Activated CD8-positive, alpha-beta memory T cell treated with anti-CD3 and anti-CD28 coated beads, Interleukin-2, amount 50 U/mL, for 4 hours (primary cell): ENCODE measurements around the gene DSG4.

Experiments used
- DNase-seq: peaks from one replicate; pipeline ENCODE4 v3.0.0-alpha.2; 2020

Gene DSG4

GRCh38 chr18:31409276-31409675, 32.7 kb downstream of the DSG4 start:
- no peak for DNase-seq

GRCh38 chr18:31410716-31411483, 34.3 kb downstream of the DSG4 start:
- DNase-seq, result no peak

GRCh38 chr18:31413137-31413536, 36.6 kb downstream of the DSG4 start:
- DNase-seq, result no peak

DNA sequence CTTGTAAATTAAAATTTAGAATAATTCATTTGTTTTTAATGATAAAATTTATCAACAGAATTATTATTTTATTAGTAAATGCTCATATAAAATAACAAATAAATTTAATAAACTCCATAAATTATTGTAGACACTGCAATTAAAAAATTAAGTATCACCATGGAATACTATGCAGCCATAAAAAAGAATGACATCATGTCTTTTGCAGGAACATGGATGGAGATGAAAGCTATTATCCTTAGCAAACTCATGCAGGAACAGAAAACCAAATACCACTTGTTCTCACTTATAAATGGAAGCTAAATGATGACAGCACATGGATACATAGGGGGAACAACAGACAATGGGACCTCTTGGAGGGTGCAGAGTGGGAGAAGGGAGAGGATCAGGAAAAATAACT, 41.3 kb downstream of the DSG4 start:
- no peak for DNase-seq

DNA sequence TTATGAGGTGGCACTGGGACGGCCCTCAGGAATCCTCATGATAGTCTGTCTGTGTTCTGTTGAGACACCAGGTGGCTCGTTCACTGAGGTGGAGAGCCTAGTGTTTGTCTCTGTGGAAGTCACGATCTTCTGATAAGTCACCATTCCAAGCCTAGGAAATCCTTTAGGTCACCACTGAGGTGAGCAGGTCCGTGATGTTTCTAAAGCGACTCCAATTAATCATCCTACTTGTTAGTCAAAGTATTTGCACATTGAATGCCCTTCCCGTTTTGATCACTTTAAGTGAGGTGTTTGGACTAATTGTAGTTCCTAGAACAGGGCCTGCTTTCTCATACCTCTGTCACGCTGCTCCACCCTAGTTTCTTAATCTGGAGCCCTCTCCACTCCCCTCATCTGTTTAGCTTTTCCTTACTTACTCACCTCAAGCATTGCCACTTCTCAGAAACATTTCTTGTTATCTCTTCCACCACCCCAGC, 42.9 kb downstream of the DSG4 start:
- DNase-seq, result no peak

DNA sequence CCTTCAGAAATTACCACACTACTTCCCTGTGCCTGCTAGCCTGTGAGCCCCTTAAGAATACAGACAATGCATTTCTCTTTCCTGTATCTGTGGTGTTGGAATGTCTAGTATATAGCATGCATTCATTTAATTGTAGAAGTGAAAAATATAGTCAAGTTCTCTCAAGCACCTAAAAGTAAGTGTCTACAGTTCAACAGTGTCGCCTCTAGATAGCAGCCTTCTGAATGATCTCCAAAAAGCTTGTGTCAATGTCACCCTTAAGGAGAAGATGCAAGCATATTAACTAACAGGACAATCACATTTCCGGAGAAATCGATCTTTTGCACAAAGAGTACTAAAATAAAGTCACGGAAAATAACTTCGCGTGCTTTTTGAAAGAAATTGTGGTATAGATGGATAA, 43.5 kb downstream of the DSG4 start:
- no peak for DNase-seq

DNA sequence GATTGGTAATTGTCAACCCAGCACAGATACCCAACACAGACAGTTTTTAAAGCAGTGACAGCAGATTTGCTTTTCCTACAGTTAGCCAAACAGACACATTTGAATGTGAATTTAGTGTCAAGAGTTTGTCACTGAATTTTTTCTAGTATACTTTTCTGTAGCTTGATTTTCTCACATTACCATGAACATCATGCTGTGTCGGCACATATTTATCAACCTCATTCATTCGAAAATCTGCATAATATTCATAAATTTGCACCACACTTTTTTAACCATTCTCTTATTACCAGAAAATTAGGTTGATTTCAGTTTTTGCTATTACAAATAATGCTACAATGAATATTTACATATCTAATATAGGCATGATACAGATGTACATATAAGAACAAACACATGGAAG, 43.9 kb downstream of the DSG4 start:
- DNase-seq, result no peak

DNA sequence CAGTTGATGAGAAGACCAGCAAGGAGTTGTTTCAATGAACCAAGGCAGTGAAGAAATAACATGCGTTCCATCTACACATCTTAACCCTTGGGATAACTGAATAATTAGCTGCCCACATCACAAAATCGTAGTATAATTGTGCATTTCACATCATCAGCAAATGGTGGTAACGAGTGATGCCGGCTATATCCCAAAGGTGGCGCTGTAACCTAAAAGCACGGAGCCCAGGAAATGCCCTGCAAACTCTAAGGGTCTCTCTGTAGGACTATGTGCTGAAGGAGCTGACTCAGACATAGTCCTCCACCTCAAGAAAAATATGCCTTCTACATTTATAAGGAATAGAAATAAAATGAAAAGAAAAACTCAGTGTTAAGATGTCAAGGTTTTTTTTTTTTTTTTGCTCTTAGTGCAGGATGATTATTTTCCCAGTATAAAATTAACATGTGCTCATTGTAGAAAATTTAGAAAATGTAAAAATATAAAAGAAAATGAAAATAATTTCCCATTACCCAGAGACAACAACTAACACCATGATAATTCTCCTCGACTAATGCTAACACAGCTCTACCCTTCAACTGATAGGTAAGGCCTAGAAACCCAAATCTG, 47.9 kb downstream of the DSG4 start:
- DNase-seq, result no peak

- DNase-seq, result no peak
Measured at GRCh38 chr18:31426021-31426420, 49.4 kb downstream of the DSG4 start.

GRCh38 chr18:31426871-31427406, 50.4 kb downstream of the DSG4 start:
- DNase-seq, result no peak

DNA sequence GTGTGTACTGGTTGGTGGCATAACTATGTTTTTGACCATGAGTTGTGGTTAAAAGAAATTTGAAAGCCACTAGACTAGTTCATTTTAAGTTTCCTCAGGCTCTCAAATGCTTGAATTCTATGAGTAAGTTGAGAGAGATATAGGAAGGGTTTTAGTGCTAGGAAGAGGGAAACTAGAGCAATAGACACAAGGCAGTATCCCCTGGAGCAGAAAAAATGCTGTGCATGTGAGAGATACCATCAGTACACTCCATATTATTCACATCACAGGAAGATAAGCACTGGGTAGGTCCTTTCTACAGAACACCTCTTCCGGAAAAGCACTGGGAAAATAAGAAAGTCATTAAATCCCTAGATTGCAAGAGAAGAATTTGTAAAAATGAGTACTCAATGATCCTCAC, 51.6 kb downstream of the DSG4 start:
- no peak for DNase-seq

- DNase-seq, result no peak
Measured at GRCh38 chr18:31429623-31430022, 53.0 kb downstream of the DSG4 start.

GRCh38 chr18:31430072-31430471, 53.5 kb downstream of the DSG4 start:
- DNase-seq, result no peak

- no peak for DNase-seq
Measured at GRCh38 chr18:31430554-31430953, 54.0 kb downstream of the DSG4 start.

GRCh38 chr18:31432316-31432715, 55.7 kb downstream of the DSG4 start:
- DNase-seq, result no peak

DNA sequence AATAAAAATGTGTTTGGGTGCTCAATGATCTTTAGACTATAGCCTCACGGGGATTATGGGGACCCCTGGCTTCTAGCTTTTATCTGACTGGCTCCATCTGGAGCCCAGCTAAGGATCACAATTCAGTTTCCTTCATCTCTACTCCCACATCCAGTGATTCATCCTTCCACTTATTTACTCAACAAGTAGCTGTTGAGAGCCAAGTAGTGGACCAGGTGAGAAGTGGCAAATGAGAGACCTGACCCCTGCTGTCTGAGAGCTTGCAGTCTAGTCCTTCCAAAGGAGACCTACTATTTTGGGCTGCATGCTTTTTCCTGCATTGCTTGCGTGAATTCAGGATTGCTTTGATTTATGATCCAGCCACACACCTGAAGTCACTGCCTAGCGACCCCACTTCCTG, 60.2 kb downstream of the DSG4 start:
- no peak for DNase-seq

- no peak for DNase-seq
Measured at GRCh38 chr18:31438402-31438801, 61.8 kb downstream of the DSG4 start.

DNA sequence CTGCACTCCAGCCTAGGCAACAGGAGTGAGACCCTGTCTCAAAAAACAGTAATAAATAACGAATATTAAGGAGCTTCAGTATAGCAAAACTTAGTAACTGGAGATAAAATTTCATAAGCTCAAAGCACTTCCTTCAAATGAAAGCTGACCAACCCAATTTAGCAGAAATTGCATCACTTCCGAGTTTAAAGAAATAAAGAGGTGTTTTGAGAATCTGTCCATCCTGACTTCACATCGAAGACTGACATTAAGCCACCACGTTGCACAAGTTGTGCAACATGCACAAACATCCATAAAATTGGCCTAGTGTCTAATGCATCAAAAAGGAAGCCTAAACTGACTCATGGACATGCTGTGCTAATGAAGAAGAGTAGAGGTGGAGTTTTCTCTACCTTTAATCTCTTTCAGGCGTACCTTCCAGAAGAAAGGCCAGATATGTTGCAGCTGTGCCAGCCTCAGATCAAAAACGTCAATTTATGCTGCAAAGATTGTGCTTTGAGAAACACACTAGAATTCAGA, 63.3 kb downstream of the DSG4 start:
- DNase-seq, result no peak

GRCh38 chr18:31440787-31441186, 64.2 kb downstream of the DSG4 start:
- DNase-seq, result no peak

DNA sequence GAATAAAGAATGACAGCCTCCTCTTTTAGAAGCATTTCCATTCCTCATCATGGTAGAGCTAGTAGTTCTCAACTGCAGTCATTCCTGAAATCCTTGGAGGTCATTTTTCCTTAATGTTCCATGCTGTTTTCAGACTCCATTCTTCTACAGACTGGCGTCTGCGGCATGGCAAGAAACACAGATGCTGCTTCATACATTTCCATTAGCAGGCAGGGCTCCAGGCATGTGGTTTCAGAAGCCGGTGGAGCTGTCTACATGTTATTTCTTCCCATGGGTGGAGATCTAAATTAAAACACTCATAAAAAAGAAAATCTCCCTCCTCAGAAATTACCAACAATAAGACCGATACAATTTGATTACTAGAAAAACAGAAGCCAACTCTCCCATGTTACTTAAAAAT, 64.9 kb downstream of the DSG4 start:
- DNase-seq, result no peak

DNA sequence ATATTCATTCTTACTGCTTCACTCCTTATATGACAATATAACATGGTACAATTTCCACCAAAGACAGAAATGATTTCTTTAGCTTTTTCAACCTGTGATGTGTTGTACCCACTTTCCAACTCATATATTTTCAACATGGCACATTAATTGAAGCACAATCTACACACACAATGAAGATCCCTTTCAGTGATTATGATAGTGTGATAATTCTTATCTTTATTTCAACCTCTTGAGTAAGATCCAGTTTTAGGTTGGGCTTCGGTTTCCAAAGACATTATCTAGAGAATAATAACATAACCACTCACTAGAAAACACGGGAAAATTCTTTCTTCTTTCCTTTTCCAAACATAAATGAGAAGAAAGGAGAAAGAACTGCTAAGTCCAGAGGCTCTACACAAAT, 67.6 kb downstream of the DSG4 start:
- no peak for DNase-seq

DNA sequence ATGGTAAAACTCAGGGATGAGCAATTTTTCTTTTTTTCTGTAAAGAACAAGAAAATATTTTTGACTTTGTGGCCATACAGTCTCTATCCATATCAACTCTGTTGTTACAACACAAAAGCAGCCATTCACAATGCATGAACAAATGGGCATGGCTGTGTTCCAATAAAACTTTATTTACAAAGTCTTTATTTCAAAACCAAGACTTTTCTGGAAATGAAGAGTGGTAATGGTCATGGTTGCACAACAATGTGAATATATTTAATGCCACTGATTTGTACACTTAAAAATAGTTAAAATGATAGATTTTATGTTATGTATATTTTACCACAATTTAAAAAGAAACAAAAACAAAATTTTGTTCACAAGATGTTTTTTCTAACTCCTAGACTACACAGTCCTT, 69.3 kb downstream of the DSG4 start:
- no peak for DNase-seq

DNA sequence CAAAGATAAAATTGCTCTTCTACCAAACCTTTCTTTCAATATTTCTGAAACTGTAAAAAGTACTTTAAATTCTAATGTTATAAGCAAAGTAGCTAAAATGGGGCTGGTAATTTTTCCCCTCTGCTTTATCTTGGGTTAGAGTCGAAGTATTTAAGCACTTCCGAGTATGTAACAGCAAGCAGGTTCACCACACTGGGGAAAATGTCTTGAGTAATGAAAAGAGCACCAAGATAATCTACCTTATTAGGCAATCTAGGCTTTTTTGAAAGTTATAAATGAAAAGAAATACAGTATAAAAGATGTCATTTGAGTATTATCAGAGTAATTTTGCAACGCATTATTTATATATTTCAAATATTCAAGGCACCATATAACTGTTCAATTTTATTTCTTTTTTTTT, 70.3 kb downstream of the DSG4 start:
- DNase-seq, result no peak

DNA sequence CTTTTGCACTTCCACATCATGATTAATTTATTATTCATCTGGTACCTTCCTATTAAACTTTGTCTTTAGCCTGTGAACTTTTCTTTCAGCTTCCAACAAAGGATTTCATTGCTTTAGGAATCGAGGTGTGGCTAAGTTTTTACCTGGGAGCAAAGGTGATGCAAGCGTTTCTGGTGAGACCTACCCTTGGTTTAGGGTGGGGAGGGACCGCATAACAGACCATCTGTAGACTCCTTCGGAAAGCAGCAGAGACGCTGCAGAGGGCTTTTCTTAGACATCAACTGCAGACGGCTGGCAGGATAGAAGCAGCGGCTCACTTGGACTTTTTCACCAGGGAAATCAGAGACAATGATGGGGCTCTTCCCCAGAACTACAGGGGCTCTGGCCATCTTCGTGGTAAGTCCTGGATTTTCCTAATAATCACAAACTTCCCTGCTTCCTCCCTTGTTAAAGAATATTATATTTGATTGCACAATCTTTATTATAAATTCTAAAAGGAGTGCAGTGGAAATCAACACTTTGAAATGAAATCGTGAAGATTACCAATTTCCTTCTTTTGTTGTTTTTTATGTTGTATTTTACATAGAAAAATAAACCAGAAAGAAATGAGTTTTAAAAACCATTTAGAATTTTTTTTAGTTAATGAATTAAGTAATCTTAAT, 71.1 kb downstream of the DSG4 start, which contains the start of gene DSG3:
Gene DSG3, plus strand, starts transcription at position 212 of the 662 bp plus-strand sequence. Its CDS starts 137 bp downstream, at position 349.
- DNase-seq, result no peak
